GM10248 (cell line): Measurements from ENCODE around the gene SMTN.

Source experiments
- CTCF ChIA-PET: fragments of 300-600 bp; sonication (Branson Sonifier 250); formaldehyde crosslinking; extraction: SDS; loops from one replicate; lab custom pipeline; 2021; ENCODE audit warnings: antibody characterized with exemption; lab: Yijun Ruan, JAX
- POLR2A ChIA-PET: fragments of 350-650 bp; sonication (Branson Sonifier 250); formaldehyde crosslinking; extraction: SDS; loops from one replicate; lab custom pipeline; 2020; ENCODE audit warnings: antibody characterized with exemption; lab: Yijun Ruan, JAX
- DNase-seq: peaks from one replicate; pipeline ENCODE4 v3.0.0; 2012; ENCODE audit errors: extremely low spot score
- CTCF ChIP-seq: IDR thresholded peaks from 2 replicates; pipeline ENCODE4 v1.5.1; 2012; ENCODE audit warnings: mild to moderate bottlenecking, low read depth; ENCODE audit errors: extremely low read depth, missing control alignments, control extremely low read depth

The SMTN gene

GRCh38 chr22:31137721-31138120, 56.6 kb downstream of the SMTN start:
- POLR2A ChIA-PET = interaction anchor here (0.5 kb wide), 1 partner anchor 15 kb away, joined by 3 read pairs; no protein-coding TSS in a partner anchor
- CTCF ChIA-PET = no interaction called here
- DNase-seq = no peak
- no peak for TF ChIP-seq CTCF

GRCh38 chr22:31138126-31138525, 57.0 kb downstream of the SMTN start:
- TF ChIP-seq CTCF = no peak
- POLR2A ChIA-PET = no interaction called here

GRCh38 chr22:31139066-31139465, 57.9 kb downstream of the SMTN start:
- ChIA-PET CTCF (no interaction called here), POLR2A (no interaction called here)
- no peak for TF ChIP-seq CTCF
- no peak for DNase-seq

More at GRCh38 chr22:31138126-31138525, 57.0 kb downstream of the SMTN start:
- DNase-seq = no peak
- CTCF ChIA-PET = no interaction called here

GRCh38 chr22:31139866-31140716, 59.0 kb downstream of the SMTN start, which contains the start of gene PLA2G3:
Gene PLA2G3, minus strand, starts transcription at chr22:31140508. Its CDS starts 154 bp downstream, at chr22:31140354.
- no peak for DNase-seq
- no peak for TF ChIP-seq CTCF
- ChIA-PET POLR2A (no interaction called here), CTCF (interaction anchor here (1.1 kb wide), 1 partner anchor 8 kb away, joined by 4 read pairs; no protein-coding TSS in a partner anchor)

- POLR2A ChIA-PET = no interaction called here
Observed at GRCh38 chr22:31140746-31141145, 59.6 kb downstream of the SMTN start.

GRCh38 chr22:31141551-31141950, 60.4 kb downstream of the SMTN start:
- no peak for DNase-seq
- ChIA-PET POLR2A (no interaction called here), CTCF (interaction anchor here (2.0 kb wide), 1 partner anchor 9 kb away, joined by 5 read pairs; no protein-coding TSS in a partner anchor)
- no peak for TF ChIP-seq CTCF

More at GRCh38 chr22:31140746-31141145, 59.6 kb downstream of the SMTN start:
- CTCF ChIA-PET = interaction anchor here (1.1 to 2.0 kb wide), 2 partner anchors 8 to 10 kb away, joined by 4 to 5 read pairs; no protein-coding TSS in a partner anchor
- TF ChIP-seq CTCF = no peak
- DNase-seq = no peak
